Activated naive CD8-positive, alpha-beta T cell treated with anti-CD3 and anti-CD28 coated beads, Interleukin-2, amount 50 U/mL, for 16 hours (primary cell): ENCODE results near the gene SURF6.
"Not testable (repeated sequence)": the region's sequence is repeated elsewhere in the genome, so short reads cannot be mapped to it uniquely, and the experiment has no call there.

Source experiments
- DNase-seq: peaks from one replicate; pipeline ENCODE4 v3.0.0-alpha.2; 2020; ENCODE audit warnings: low read depth, low spot score

Gene SURF6

GRCh38 chr9:133299996-133300395, 36.0 kb downstream of the SURF6 start:
- DNase-seq = not testable (repeated sequence)

- no peak for DNase-seq
Measured at GRCh38 chr9:133294257-133294656, 41.7 kb downstream of the SURF6 start.

- DNase-seq = no peak
Measured at GRCh38 chr9:133290751-133291302, 45.2 kb downstream of the SURF6 start.

GRCh38 chr9:133286523-133286922, 49.5 kb downstream of the SURF6 start:
- DNase-seq = no peak

- DNase-seq = no peak
Measured at GRCh38 chr9:133285252-133285775, 50.7 kb downstream of the SURF6 start.

GRCh38 chr9:133284362-133284761, 51.6 kb downstream of the SURF6 start:
- no peak for DNase-seq

- not testable (repeated sequence) for DNase-seq
Measured at GRCh38 chr9:133283255-133284032, 52.5 kb downstream of the SURF6 start.

GRCh38 chr9:133282464-133283238, 53.3 kb downstream of the SURF6 start:
- no peak for DNase-seq

GRCh38 chr9:133280392-133280791, 55.6 kb downstream of the SURF6 start:
- no peak for DNase-seq
